Brain microvascular endothelial cell (primary cell): ENCODE data around the gene TMEM117.
"Not testable (repeated sequence)": the region's sequence is repeated elsewhere in the genome, so short reads cannot be mapped to it uniquely, and the experiment has no call there.

Experiments used
- DNase-seq: peaks from one replicate; pipeline ENCODE4 v3.0.0-alpha.2; 2020
- H3K27ac ChIP-seq: fragments of 250-450 bp; sonication (Bioruptor Pico); 2 replicates; pipeline ENCODE4 v1.5.1; 2020; ENCODE audit warnings: mild to moderate bottlenecking, moderate library complexity
- H3K27me3 ChIP-seq: fragments of 250-450 bp; sonication (Bioruptor Pico); replicated peaks from 2 replicates; pipeline ENCODE4 v1.5.1; 2020; ENCODE audit warnings: mild to moderate bottlenecking
- H3K36me3 ChIP-seq: fragments of 250-450 bp; sonication (Bioruptor Pico); replicated peaks from 2 replicates; pipeline ENCODE4 v1.5.1; 2020; ENCODE audit warnings: mild to moderate bottlenecking
- H3K4me3 ChIP-seq: 2 replicates; pipeline ENCODE4 v1.5.1; 2011; ENCODE audit warnings: low read depth, mild to moderate bottlenecking, control low read depth, low read length, moderate library complexity
- in situ Hi-C: cut with HindIII; loops from 2 replicates; pipeline ENCODE4 v1.10.0; 2017; ENCODE audit warnings: low sequenced_read_pairs, low pct_ligation_motif_present
- TF ChIP-seq, protein P1 (sequence below): IDR thresholded peaks from 2 replicates; pipeline ENCODE4 v1.5.1; 2011; ENCODE audit warnings: low read depth, mild to moderate bottlenecking, moderate library complexity, low read length, control low read depth, inconsistent platforms; ENCODE audit errors: missing control alignments

TMEM117 gene

GRCh38 chr12:44372259-44372658, 536.4 kb downstream of the TMEM117 start:
- in situ Hi-C loops: no loop called here
- TF ChIP-seq, protein P1, sequence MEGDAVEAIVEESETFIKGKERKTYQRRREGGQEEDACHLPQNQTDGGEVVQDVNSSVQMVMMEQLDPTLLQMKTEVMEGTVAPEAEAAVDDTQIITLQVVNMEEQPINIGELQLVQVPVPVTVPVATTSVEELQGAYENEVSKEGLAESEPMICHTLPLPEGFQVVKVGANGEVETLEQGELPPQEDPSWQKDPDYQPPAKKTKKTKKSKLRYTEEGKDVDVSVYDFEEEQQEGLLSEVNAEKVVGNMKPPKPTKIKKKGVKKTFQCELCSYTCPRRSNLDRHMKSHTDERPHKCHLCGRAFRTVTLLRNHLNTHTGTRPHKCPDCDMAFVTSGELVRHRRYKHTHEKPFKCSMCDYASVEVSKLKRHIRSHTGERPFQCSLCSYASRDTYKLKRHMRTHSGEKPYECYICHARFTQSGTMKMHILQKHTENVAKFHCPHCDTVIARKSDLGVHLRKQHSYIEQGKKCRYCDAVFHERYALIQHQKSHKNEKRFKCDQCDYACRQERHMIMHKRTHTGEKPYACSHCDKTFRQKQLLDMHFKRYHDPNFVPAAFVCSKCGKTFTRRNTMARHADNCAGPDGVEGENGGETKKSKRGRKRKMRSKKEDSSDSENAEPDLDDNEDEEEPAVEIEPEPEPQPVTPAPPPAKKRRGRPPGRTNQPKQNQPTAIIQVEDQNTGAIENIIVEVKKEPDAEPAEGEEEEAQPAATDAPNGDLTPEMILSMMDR: no peak
- DNase-seq: no peak

GRCh38 chr12:44375694-44376093, 539.8 kb downstream of the TMEM117 start:
- no peak overlapping the region for H3K4me3 ChIP-seq
- no peak overlapping the region for H3K27ac ChIP-seq
- H3K27me3 ChIP-seq: no peaks in the 10 kb centered on the region
- DNase-seq: no peak
- in situ Hi-C loops: no loop called here
- TF ChIP-seq, protein P1: no peak
- H3K36me3 ChIP-seq: no peaks in the 10 kb centered on the region

More at GRCh38 chr12:44372259-44372658, 536.4 kb downstream of the TMEM117 start:
- Histone ChIP-seq H3K27me3 (no peaks in the 10 kb centered on the region), H3K36me3 (no peaks in the 10 kb centered on the region), H3K4me3 (no peak overlapping the region), H3K27ac (no peak overlapping the region)

GRCh38 chr12:44377443-44378187, 541.7 kb downstream of the TMEM117 start:
- H3K4me3 ChIP-seq: no peak overlapping the region
- in situ Hi-C loops: no loop called here
- H3K36me3 ChIP-seq: no peaks in the 10 kb centered on the region
- no peaks in the 10 kb centered on the region for H3K27me3 ChIP-seq
- no peak for DNase-seq
- H3K27ac ChIP-seq: no peak overlapping the region
- TF ChIP-seq, protein P1: no peak

- H3K36me3 ChIP-seq, H3K27me3 ChIP-seq, H3K27ac ChIP-seq, H3K4me3 ChIP-seq, DNase-seq, in situ Hi-C loops: not testable (repeated sequence)
Measured at GRCh38 chr12:44379113-44379512, 543.2 kb downstream of the TMEM117 start.

DNA sequence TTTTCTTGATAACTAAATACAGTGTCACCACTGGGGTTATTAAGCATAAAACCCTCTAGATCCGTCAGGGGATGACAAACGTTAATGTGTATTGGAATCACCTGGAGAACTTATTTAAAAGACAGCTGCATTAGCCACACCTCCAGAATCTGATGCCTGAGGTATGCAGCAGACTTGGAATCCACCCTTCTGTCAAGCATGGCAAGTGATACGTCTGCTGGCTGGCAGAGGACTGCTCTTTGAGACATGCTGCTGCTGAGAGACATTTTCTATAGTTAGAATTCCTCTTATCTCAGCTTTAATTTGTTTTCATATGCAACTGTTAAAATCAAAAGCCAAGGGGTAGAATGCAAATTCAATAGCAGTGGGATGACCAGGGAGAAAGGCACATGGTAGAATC, 544.0 kb downstream of the TMEM117 start:
- H3K27ac ChIP-seq: no peak overlapping the region

DNA sequence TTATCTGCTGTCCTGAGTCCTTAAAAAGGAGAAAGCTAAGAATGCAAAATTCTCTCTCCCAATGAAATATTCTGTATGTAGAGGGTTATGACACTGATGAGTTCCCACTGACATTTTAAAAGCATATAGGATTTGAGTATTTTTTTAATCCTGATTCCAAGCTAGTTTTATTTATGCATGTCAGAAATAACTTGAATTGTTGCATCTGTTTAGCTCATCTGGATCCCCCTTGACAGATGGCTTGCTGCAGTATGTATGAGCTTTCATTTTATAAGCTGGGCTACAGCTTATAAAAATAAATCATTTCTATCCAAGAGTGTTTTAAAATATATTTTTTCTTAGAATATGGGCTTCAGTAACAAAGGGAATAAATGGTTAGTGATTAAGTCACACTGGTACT, 545.0 kb downstream of the TMEM117 start:
- TF ChIP-seq, protein P1: no peak
- no peak for DNase-seq
- no peaks in the 10 kb centered on the region for H3K27me3 ChIP-seq
- H3K27ac ChIP-seq: no peak overlapping the region
- no peaks in the 10 kb centered on the region for H3K36me3 ChIP-seq
- in situ Hi-C loops: no loop called here
- H3K4me3 ChIP-seq: no peak overlapping the region

More for the DNA sequence above, 544.0 kb downstream of the TMEM117 start:
- no peak for DNase-seq
- in situ Hi-C loops: no loop called here
- TF ChIP-seq, protein P1: no peak
- H3K27me3 ChIP-seq: no peaks in the 10 kb centered on the region
- no peak overlapping the region for H3K4me3 ChIP-seq
- no peaks in the 10 kb centered on the region for H3K36me3 ChIP-seq
